Measurements from ENCODE around the gene AGAP1.

Gene AGAP1

GRCh38 chr2:235572592-235572991 is 78.7 kb downstream of the AGAP1 start:
- DNase-seq: no peak

- no peak for DNase-seq
Observed at GRCh38 chr2:235573331-235574221, 79.7 kb downstream of the AGAP1 start.

GRCh38 chr2:235575431-235575830 is 81.6 kb downstream of the AGAP1 start:
- DNase-seq: no peak

GRCh38 chr2:235575904-235576303 is 82.1 kb downstream of the AGAP1 start:
- DNase-seq: no peak

- no peak for DNase-seq
Observed at GRCh38 chr2:235576337-235576910, 82.6 kb downstream of the AGAP1 start.

- no peak for DNase-seq
Observed at GRCh38 chr2:235577404-235578330, 83.8 kb downstream of the AGAP1 start.

- DNase-seq: no peak
Observed at GRCh38 chr2:235579128-235579527, 85.3 kb downstream of the AGAP1 start.

GRCh38 chr2:235580426-235581157 is 86.7 kb downstream of the AGAP1 start:
- no peak for DNase-seq

- no peak for DNase-seq
Observed at GRCh38 chr2:235582081-235582686, 88.3 kb downstream of the AGAP1 start.

GRCh38 chr2:235582729-235583128 is 88.9 kb downstream of the AGAP1 start:
- DNase-seq: no peak

- no peak for DNase-seq
Observed at GRCh38 chr2:235583144-235583543, 89.3 kb downstream of the AGAP1 start.

GRCh38 chr2:235583925-235584637 is 90.2 kb downstream of the AGAP1 start:
- no peak for DNase-seq

GRCh38 chr2:235584638-235585007 is 90.8 kb downstream of the AGAP1 start:
- DNase-seq: no peak

- no peak for DNase-seq
Observed at GRCh38 chr2:235587202-235587601, 93.4 kb downstream of the AGAP1 start.

GRCh38 chr2:235588750-235589149 is 94.9 kb downstream of the AGAP1 start:
- no peak for DNase-seq

GRCh38 chr2:235591231-235591730 is 97.4 kb downstream of the AGAP1 start:
- no peak for DNase-seq

- DNase-seq: no peak
Observed at GRCh38 chr2:235591921-235592320, 98.1 kb downstream of the AGAP1 start.

GRCh38 chr2:235592430-235592829 is 98.6 kb downstream of the AGAP1 start:
- DNase-seq: no peak

GRCh38 chr2:235592836-235593235 is 99.0 kb downstream of the AGAP1 start:
- DNase-seq: no peak

- DNase-seq: peak; percentile 46 to 79
Observed at GRCh38 chr2:235594041-235594440, 100.2 kb downstream of the AGAP1 start.

- no peak for DNase-seq
Observed at GRCh38 chr2:235594964-235595363, 101.1 kb downstream of the AGAP1 start.
